Activated T-cell treated with anti-CD3 and anti-CD28 coated beads, Interleukin-2, amount 50 U/mL, for 24 hours (primary cell): ENCODE results near the gene MAST4.

ENCODE experiments used
- DNase-seq: peaks from one replicate; pipeline ENCODE4 v3.0.0-alpha.2; 2020
- H3K27ac Mint-ChIP-seq: 2 replicates; pipeline ENCODE4 v1.8.0; 2020; ENCODE audit warnings: mild to moderate bottlenecking, mixed read lengths
- H3K27me3 Mint-ChIP-seq: 2 replicates; pipeline ENCODE4 v1.8.0; 2020; ENCODE audit warnings: mixed read lengths
- H3K36me3 Mint-ChIP-seq: 2 replicates; pipeline ENCODE4 v1.8.0; 2020; ENCODE audit warnings: low read depth, mixed read lengths
- H3K4me1 Mint-ChIP-seq: 2 replicates; pipeline ENCODE4 v1.8.0; 2020; ENCODE audit warnings: low read depth, mixed read lengths
- H3K4me3 Mint-ChIP-seq: 2 replicates; pipeline ENCODE4 v1.8.0; 2020; ENCODE audit warnings: mild to moderate bottlenecking, moderate library complexity, mixed read lengths
- H3K9me3 Mint-ChIP-seq: 2 replicates; pipeline ENCODE4 v1.8.0; 2020; ENCODE audit warnings: mixed read lengths

MAST4 gene

DNA sequence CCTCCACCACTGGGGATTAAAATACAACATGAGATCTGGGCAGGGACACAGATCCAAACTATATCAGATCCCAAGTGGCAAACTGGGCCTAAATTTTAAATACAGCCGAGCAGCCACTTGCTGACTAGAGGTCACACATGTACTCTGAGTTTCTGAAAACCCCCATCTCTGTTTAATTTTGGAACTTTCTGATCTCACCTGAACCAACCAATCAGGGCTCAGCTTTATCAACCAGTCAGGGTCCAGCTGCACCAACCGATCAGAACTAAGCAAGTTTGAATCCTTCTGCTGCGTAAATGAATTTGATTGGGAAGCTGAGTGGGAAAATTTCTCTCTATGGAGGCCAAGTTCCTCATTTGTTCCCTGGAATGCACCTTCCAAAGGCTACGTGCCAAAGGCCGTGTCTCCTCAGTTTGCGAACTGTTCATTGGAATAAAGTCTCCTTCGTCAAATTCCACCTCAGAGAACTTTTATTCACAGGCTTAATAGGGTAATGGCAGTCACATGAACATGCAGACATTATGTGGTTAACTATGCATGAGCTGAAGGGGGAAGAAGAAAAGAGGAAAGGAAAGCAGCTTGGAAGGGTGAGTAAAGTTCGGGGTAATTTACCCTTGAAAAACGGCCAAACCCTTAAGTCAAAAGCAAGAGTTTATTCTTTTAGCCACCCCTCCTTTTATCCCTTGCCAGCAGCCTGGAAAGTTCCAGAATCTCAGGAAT, 596.7 kb downstream of the MAST4 start:
- Mint-ChIP-seq H3K4me3 (no peak overlapping the region), H3K36me3 (no peaks in the 10 kb centered on the region), H3K4me1 (peaks cover 24% of the 10 kb centered on the region), H3K9me3 (peaks cover 2% of the 10 kb centered on the region), H3K27ac (no peak overlapping the region), H3K27me3 (no peaks in the 10 kb centered on the region)
- no peak for DNase-seq

- no peaks in the 10 kb centered on the region for H3K27me3 Mint-ChIP-seq
- no peaks in the 10 kb centered on the region for H3K36me3 Mint-ChIP-seq
- H3K4me1 Mint-ChIP-seq, result peaks cover 25% of the 10 kb centered on the region
- H3K27ac Mint-ChIP-seq, result no peak overlapping the region
- no peak for DNase-seq
- H3K4me3 Mint-ChIP-seq, result no peak overlapping the region
- H3K9me3 Mint-ChIP-seq, result peaks cover 8% of the 10 kb centered on the region
Measured at GRCh38 chr5:67193439-67193807, 597.2 kb downstream of the MAST4 start.

DNA sequence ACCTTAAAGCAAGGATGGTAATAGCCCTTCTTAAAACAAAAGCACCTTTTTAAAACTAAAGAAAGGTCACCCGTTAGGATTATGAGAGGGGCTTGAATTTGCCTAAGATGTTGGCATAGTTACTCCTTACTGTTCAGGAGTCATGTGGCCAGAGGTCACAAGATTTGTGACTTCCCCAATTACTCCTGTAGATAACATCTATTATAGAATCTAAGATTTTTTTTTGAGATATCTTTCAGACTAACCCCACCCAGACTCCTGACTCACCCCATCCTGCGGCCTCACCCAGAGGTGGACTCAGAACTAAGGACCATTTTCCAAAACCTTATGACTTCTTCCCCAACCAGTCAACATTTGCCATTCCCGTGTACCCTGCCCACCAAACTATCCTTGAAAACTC, 598.0 kb downstream of the MAST4 start:
- Mint-ChIP-seq H3K36me3 (no peaks in the 10 kb centered on the region), H3K27me3 (no peaks in the 10 kb centered on the region), H3K4me3 (no peak overlapping the region), H3K9me3 (peaks cover 14% of the 10 kb centered on the region), H3K4me1 (peaks cover 24% of the 10 kb centered on the region), H3K27ac (no peak overlapping the region)
- no peak for DNase-seq

- H3K4me1 Mint-ChIP-seq, result peaks cover 31% of the 10 kb centered on the region
- H3K36me3 Mint-ChIP-seq, result no peaks in the 10 kb centered on the region
- H3K27ac Mint-ChIP-seq, result no peak overlapping the region
- no peak for DNase-seq
- H3K4me3 Mint-ChIP-seq, result no peak overlapping the region
- H3K9me3 Mint-ChIP-seq, result peaks cover 17% of the 10 kb centered on the region
- H3K27me3 Mint-ChIP-seq, result no peaks in the 10 kb centered on the region
Measured at GRCh38 chr5:67195406-67196275, 599.4 kb downstream of the MAST4 start.

DNA sequence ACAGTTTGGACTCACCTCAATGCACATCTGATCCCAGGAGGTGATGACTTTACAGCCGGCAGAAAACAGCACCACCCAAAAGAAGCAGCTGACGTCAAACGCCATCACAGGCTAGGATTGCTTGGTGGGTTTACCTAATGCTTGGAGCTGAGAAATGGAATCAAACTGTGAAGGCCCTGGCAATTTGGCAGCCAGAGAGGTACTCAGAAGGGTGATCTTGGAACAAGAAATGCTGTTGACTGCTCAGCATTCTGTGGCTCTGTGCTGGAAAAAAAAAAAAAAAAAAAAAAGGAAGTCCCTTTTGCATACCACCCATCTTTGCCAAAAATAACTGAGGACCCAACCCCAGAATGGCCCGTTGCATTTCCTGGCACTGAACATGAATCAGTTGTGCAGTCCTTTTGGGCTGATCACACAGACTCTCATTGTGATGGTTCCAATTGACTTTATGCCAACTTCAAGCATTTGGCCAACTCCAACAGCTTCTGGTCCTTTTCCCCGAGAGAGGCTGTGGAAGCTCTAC, 600.4 kb downstream of the MAST4 start, which contains the start of gene CD180:
Gene CD180, minus strand, starts transcription at position 263 of the 523 bp plus-strand sequence. Its CDS starts 158 bp downstream, at position 105.
- no peaks in the 10 kb centered on the region for H3K36me3 Mint-ChIP-seq
- H3K27ac Mint-ChIP-seq, result no peak within 1 kb of the TSS
- peaks cover 19% of the 10 kb centered on the region for H3K9me3 Mint-ChIP-seq
- no peaks in the 10 kb centered on the region for H3K27me3 Mint-ChIP-seq
- H3K4me1 Mint-ChIP-seq, result peaks cover 39% of the 10 kb centered on the region
- no peak within 1 kb of the TSS for H3K4me3 Mint-ChIP-seq
- DNase-seq, result no peak

DNA sequence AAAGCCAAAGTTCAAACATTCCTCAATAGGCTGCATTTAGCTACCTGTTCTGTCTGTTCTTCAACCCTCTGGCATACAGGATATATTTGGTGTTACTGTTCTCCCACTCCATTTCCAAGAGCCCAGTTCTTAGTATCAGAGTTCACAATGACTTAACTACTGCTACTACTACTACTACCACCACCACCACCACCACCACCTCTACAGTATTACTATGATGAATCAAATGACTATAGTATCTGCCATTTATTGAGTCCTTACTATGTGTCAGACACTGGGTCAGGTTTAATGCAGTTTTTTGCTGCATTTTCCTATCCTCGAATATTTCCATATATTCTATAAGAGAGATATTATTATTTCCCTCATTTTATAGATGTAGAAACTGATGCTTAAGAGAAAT, 601.3 kb downstream of the MAST4 start:
- Mint-ChIP-seq H3K27ac (no peak overlapping the region), H3K27me3 (no peaks in the 10 kb centered on the region), H3K36me3 (no peaks in the 10 kb centered on the region), H3K4me1 (peaks cover 46% of the 10 kb centered on the region), H3K4me3 (no peak overlapping the region), H3K9me3 (peaks cover 17% of the 10 kb centered on the region)
- DNase-seq, result no peak

- Mint-ChIP-seq H3K4me3 (no peak overlapping the region), H3K27ac (no peak overlapping the region), H3K36me3 (no peaks in the 10 kb centered on the region), H3K9me3 (peaks cover 17% of the 10 kb centered on the region), H3K4me1 (peaks cover 55% of the 10 kb centered on the region), H3K27me3 (no peaks in the 10 kb centered on the region)
- DNase-seq, result no peak
Measured at GRCh38 chr5:67198917-67199316, 602.7 kb downstream of the MAST4 start.

GRCh38 chr5:67199859-67200258, 603.7 kb downstream of the MAST4 start:
- DNase-seq, result no peak
- no peak overlapping the region for H3K27ac Mint-ChIP-seq
- H3K9me3 Mint-ChIP-seq, result peaks cover 17% of the 10 kb centered on the region
- H3K4me1 Mint-ChIP-seq, result peaks cover 63% of the 10 kb centered on the region
- H3K36me3 Mint-ChIP-seq, result no peaks in the 10 kb centered on the region
- no peak overlapping the region for H3K4me3 Mint-ChIP-seq
- no peaks in the 10 kb centered on the region for H3K27me3 Mint-ChIP-seq

DNA sequence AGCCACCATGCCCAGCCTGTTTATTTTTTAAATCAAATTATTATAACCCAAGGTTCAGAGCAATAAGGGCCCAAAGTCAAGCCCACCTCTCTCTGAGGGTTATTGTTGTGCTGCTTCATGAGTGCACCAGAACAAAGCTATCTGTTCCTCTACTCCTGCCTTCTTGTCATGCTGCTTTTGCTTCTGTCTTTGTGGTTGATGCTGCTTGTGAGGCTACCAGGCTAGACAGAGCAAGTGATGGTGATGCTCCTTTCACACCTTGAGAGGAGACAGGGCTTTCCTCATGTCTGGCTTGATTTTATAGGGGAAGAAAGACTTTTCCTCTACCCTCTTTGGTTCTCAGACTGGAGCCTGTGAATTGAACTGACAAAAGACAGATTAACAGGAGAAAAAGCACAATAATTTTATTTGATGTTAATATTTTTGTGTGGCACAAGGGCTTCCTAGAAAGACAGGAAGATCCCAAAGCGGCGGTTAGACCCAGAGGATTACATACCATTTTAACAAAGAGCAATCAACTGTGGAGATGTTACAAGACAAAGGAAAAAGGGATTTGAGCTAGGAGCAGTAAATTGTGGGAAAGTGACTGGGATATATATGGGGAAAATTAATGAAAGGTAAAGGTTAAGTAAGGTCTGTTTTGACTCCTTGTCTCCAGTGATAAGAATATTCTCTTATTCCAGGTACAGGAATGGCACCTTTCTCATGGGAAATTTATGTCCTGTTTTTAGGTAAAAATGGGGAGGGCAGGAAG, 604.8 kb downstream of the MAST4 start:
- no peak overlapping the region for H3K27ac Mint-ChIP-seq
- DNase-seq, result no peak
- no peak overlapping the region for H3K4me3 Mint-ChIP-seq
- peaks cover 74% of the 10 kb centered on the region for H3K4me1 Mint-ChIP-seq
- peaks cover 17% of the 10 kb centered on the region for H3K9me3 Mint-ChIP-seq
- no peaks in the 10 kb centered on the region for H3K27me3 Mint-ChIP-seq
- H3K36me3 Mint-ChIP-seq, result no peaks in the 10 kb centered on the region

GRCh38 chr5:67201897-67202549, 605.8 kb downstream of the MAST4 start:
- no peak for DNase-seq
- H3K4me3 Mint-ChIP-seq, result no peak overlapping the region
- H3K36me3 Mint-ChIP-seq, result no peaks in the 10 kb centered on the region
- H3K27ac Mint-ChIP-seq, result no peak overlapping the region
- peaks cover 81% of the 10 kb centered on the region for H3K4me1 Mint-ChIP-seq
- H3K27me3 Mint-ChIP-seq, result no peaks in the 10 kb centered on the region
- peaks cover 17% of the 10 kb centered on the region for H3K9me3 Mint-ChIP-seq

GRCh38 chr5:67202828-67203227, 606.6 kb downstream of the MAST4 start:
- Mint-ChIP-seq H3K27me3 (no peaks in the 10 kb centered on the region), H3K4me3 (no peak overlapping the region), H3K4me1 (peaks cover 84% of the 10 kb centered on the region), H3K27ac (peak overlapping the region; percentile 69), H3K9me3 (peaks cover 17% of the 10 kb centered on the region), H3K36me3 (no peaks in the 10 kb centered on the region)
- DNase-seq, result no peak

DNA sequence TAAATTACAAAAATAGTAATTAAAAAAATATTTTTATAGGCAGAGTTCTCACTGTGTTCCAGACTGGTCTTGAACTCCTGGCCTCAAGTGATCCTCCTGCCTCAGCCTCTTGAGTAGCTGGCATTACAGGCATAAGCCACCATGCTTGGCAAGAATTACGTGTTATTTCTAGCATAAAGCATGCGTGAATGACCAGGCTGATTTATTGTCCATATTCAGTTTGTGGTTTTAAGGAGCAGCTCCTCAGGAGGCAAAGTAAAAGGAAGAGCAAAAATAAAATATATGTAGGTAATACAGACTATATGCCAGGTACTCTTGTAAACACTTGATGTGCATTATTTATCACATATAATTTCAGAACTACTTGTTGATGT, 607.5 kb downstream of the MAST4 start:
- H3K4me3 Mint-ChIP-seq, result peak overlapping the region; percentile 24
- peaks cover 84% of the 10 kb centered on the region for H3K4me1 Mint-ChIP-seq
- H3K27me3 Mint-ChIP-seq, result no peaks in the 10 kb centered on the region
- no peak for DNase-seq
- peak overlapping the region; percentile 62 for H3K27ac Mint-ChIP-seq
- H3K36me3 Mint-ChIP-seq, result no peaks in the 10 kb centered on the region
- H3K9me3 Mint-ChIP-seq, result peaks cover 10% of the 10 kb centered on the region

GRCh38 chr5:67204821-67205220, 608.6 kb downstream of the MAST4 start:
- Mint-ChIP-seq H3K27me3 (no peaks in the 10 kb centered on the region), H3K4me3 (no peak overlapping the region), H3K9me3 (peaks cover 2% of the 10 kb centered on the region), H3K27ac (peak overlapping the region; percentile 31), H3K4me1 (peaks cover 85% of the 10 kb centered on the region), H3K36me3 (no peaks in the 10 kb centered on the region)
- no peak for DNase-seq

DNA sequence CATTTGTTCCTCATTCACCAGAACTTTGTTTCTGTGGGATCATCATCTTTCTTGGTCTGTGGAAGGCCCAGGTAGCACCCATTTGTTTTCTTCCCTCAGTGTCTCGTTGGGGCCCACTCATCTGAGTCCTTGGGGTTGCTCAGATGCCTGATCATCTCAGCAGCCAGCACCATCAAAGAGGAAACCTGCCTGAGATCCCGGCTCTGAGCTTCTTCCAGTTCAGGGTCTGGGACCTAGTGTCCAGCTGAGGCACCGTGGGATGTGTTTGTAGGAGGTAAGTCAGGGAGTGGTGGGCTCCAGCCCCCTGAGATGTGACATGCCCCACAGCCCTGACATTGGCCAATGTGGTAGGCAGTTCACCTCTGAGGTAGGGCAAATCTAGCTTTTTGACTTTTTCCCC, 609.8 kb downstream of the MAST4 start:
- Mint-ChIP-seq H3K9me3 (peaks cover 2% of the 10 kb centered on the region), H3K4me3 (peak overlapping the region; percentile 9), H3K27me3 (no peaks in the 10 kb centered on the region), H3K36me3 (no peaks in the 10 kb centered on the region), H3K4me1 (peaks cover 81% of the 10 kb centered on the region), H3K27ac (peak overlapping the region; percentile 85)
- no peak for DNase-seq
